GM23338 (cell line): Measurements from ENCODE around the gene BAIAP2. TPM values are rescaled to one million over a fixed set of nuclear protein-coding genes. Genes with fewer than 3 reads are reported as not detected.

Experiments used
- ATAC-seq: fragments of 200-7000 bp; cut with Tn5 transposase; 3 replicates; pipeline ENCODE4 v1.9.1; 2020
- DNase-seq: peaks from one replicate; pipeline ENCODE4 v3.0.0-alpha.2; 2015; ENCODE audit warnings: low spot score
- H2AFZ ChIP-seq: fragments of 200-600 bp; sonication (generic); 2 replicates; pipeline ENCODE4 v1.8.0; 2016; ENCODE audit warnings: antibody characterized with exemption, mild to moderate bottlenecking, moderate library complexity
- H3F3A ChIP-seq: fragments of 200-600 bp; sonication (generic); replicated peaks from 2 replicates; pipeline ENCODE4 v1.8.0; 2017; ENCODE audit warnings: antibody characterized with exemption, mixed run types, low read depth
- H3K27ac ChIP-seq: fragments of 200-600 bp; sonication (generic); 2 replicates; pipeline ENCODE4 v1.6.1; 2016; ENCODE audit warnings: low read depth
- H3K27me3 ChIP-seq: fragments of 200-600 bp; sonication (generic); 2 replicates; pipeline ENCODE4 v1.8.0; 2016; ENCODE audit warnings: mild to moderate bottlenecking, mixed run types, moderate library complexity; ENCODE audit not compliant: insufficient read depth
- H3K36me3 ChIP-seq: fragments of 200-600 bp; sonication (generic); 2 replicates; pipeline ENCODE4 v1.8.0; 2016; ENCODE audit warnings: mild to moderate bottlenecking; ENCODE audit not compliant: insufficient read depth
- H3K4me1 ChIP-seq: fragments of 200-600 bp; sonication (generic); 2 replicates; pipeline ENCODE4 v1.8.0; 2016; ENCODE audit warnings: mild to moderate bottlenecking, moderate library complexity; ENCODE audit not compliant: insufficient read depth
- H3K4me2 ChIP-seq: fragments of 200-600 bp; sonication (generic); 2 replicates; pipeline ENCODE4 v1.7.1; 2017; ENCODE audit warnings: mixed run types
- H3K4me3 ChIP-seq: fragments of 200-600 bp; sonication (generic); 2 replicates; pipeline ENCODE4 v1.6.1; 2016; ENCODE audit warnings: mixed run types
- H3K79me2 ChIP-seq: fragments of 200-600 bp; sonication (generic); replicated peaks from 2 replicates; pipeline ENCODE4 v1.8.0; 2017; ENCODE audit warnings: mild to moderate bottlenecking; ENCODE audit not compliant: insufficient read depth
- H3K9me2 ChIP-seq: fragments of 200-600 bp; sonication (generic); 2 replicates; pipeline ENCODE4 v1.8.0; 2017; ENCODE audit not compliant: insufficient read depth
- H4K20me1 ChIP-seq: fragments of 200-600 bp; sonication (generic); replicated peaks from 2 replicates; pipeline ENCODE4 v1.8.0; 2017; ENCODE audit warnings: mild to moderate bottlenecking; ENCODE audit not compliant: insufficient read depth
- H3K27ac Mint-ChIP-seq: 2 replicates; pipeline ENCODE4 v1.8.0; 2020; ENCODE audit warnings: inconsistent platforms, mild to moderate bottlenecking, moderate library complexity, mixed read lengths
- H3K27me3 Mint-ChIP-seq: 3 replicates; pipeline ENCODE4 v1.8.0; 2022; ENCODE audit warnings: low read depth, mild to moderate bottlenecking, moderate library complexity, mixed read lengths, inconsistent platforms; ENCODE audit not compliant: insufficient read depth, poor library complexity
- H3K36me3 Mint-ChIP-seq: 3 replicates; pipeline ENCODE4 v1.8.0; 2021; ENCODE audit warnings: low read depth, mild to moderate bottlenecking, inconsistent platforms, moderate library complexity, mixed read lengths
- H3K4me1 Mint-ChIP-seq: 3 replicates; pipeline ENCODE4 v1.8.0; 2020; ENCODE audit warnings: mild to moderate bottlenecking, inconsistent platforms, mixed read lengths
- H3K4me3 Mint-ChIP-seq: 3 replicates; pipeline ENCODE4 v1.8.0; 2021; ENCODE audit warnings: moderate library complexity, mild to moderate bottlenecking, inconsistent platforms, mixed read lengths
- H3K9me3 Mint-ChIP-seq: 3 replicates; pipeline ENCODE4 v1.8.0; 2020; ENCODE audit warnings: moderate library complexity, mild to moderate bottlenecking, inconsistent platforms, mixed read lengths
- CREB1 ChIP-seq: fragments of 250-450 bp; sonication (Bioruptor Pico); IDR thresholded peaks from 2 replicates; pipeline ENCODE4 v1.5.0; 2020; ENCODE audit warnings: low read depth, mild to moderate bottlenecking, moderate library complexity
- CTCF ChIP-seq, 2 experiments: fragments of 200-600 bp in 1 of 2; sonication (generic) in 1 of 2; conservative IDR thresholded peaks; 2 replicates each; pipeline versions ENCODE4 v1.5.1 to v1.6.1; 2016 to 2017; ENCODE audit warnings: antibody characterized with exemption in 2 of 2, low read depth in 2 of 2, mild to moderate bottlenecking in 2 of 2, moderate library complexity in 1 of 2
- EZH2 ChIP-seq: fragments of 200-600 bp; sonication (generic); IDR thresholded peaks from one replicate; pipeline ENCODE4 v1.8.0; 2017; ENCODE audit warnings: antibody characterized with exemption, mild to moderate bottlenecking, low read depth; ENCODE audit not compliant: unreplicated experiment
- EZH2phosphoT487 ChIP-seq: fragments of 200-600 bp; sonication (generic); IDR thresholded peaks from one replicate; pipeline ENCODE4 v1.8.1; 2018; ENCODE audit warnings: antibody characterized with exemption; ENCODE audit not compliant: unreplicated experiment
- JUNB ChIP-seq: IDR thresholded peaks from one replicate; pipeline ENCODE4 v1.6.1; 2016; ENCODE audit warnings: antibody characterized with exemption; ENCODE audit not compliant: unreplicated experiment
- NANOG ChIP-seq: IDR thresholded peaks from 2 replicates; pipeline ENCODE4 v1.6.1; 2016; ENCODE audit warnings: antibody characterized with exemption, borderline replicate concordance
- POLR2AphosphoS5 ChIP-seq: IDR thresholded peaks from 2 replicates; pipeline ENCODE4 v1.6.1; 2016; ENCODE audit warnings: antibody characterized with exemption, low read depth
- REST ChIP-seq: IDR thresholded peaks from one replicate; pipeline ENCODE4 v1.6.1; 2018; ENCODE audit warnings: antibody characterized with exemption; ENCODE audit not compliant: unreplicated experiment
- STAT1 ChIP-seq: IDR thresholded peaks from one replicate; pipeline ENCODE4 v1.6.1; 2016; ENCODE audit warnings: antibody characterized with exemption; ENCODE audit not compliant: unreplicated experiment
- ZNF114 ChIP-seq: fragments of 250-450 bp; sonication (Bioruptor Pico); IDR thresholded peaks from 2 replicates; pipeline ENCODE4 v1.5.0; 2020; ENCODE audit warnings: mild to moderate bottlenecking, moderate library complexity
- ZNF331 ChIP-seq: fragments of 250-450 bp; sonication (Bioruptor Pico); IDR thresholded peaks from 2 replicates; pipeline ENCODE4 v1.5.0; 2020; ENCODE audit warnings: low read depth, mild to moderate bottlenecking, moderate library complexity
- polyA plus RNA-seq: library from polyadenylated mRNA; unstranded; fragments of >200 nt; fragmentation: Nextera tagmentation; extraction: Ambion mirVana; gene quantifications from 2 replicates; pipeline ENCODE4 v1.2.1, GENCODE V29; 2016
- total RNA-seq: library from RNA; depleted of rRNA; stranded (reverse); fragments of >200 nt; shearing (Covaris generic); gene quantifications from 2 replicates; pipeline ENCODE4 v1.2.3, GENCODE V29; 2014
- TF ChIP-seq, protein P1 (sequence below): fragments of 250-450 bp; sonication (Bioruptor Pico); IDR thresholded peaks from 2 replicates; pipeline ENCODE4 v1.5.0; 2020; ENCODE audit warnings: mild to moderate bottlenecking, moderate library complexity
- TF ChIP-seq, protein P2 (sequence below): IDR thresholded peaks from 2 replicates; pipeline ENCODE4 v1.6.1; 2016; ENCODE audit warnings: antibody characterized with exemption

BAIAP2 gene
- total and polyA plus RNA-seq, 2 experiments from 2014 or later, result 21.7 to 22.7 TPM

DNA sequence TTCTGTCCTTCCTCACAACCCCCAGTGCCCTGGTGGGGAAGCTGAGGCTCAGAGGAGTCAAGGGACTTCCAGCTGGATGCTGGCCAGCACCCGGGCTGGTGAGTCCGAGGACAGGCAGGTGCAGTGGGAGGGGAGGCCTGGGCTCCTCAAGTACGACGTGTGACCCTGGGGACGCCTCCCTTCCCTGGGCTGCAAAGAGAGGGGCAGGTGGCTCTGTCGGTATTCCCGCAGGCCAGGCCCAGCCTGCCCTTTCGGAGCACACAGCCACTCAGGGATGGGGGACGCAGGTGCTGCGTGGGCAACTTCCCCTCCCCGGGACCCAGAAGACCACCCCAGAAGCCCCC lies 97.2 kb downstream of the BAIAP2 start:
- no peaks in the 10 kb centered on the region for H3K9me2 ChIP-seq
- H3K36me3 ChIP-seq, result no peaks in the 10 kb centered on the region
- no peak overlapping the region for H3K4me3 ChIP-seq
- H3K27me3 ChIP-seq, result no peaks in the 10 kb centered on the region
- no peak for DNase-seq
- no peaks in the 10 kb centered on the region for H3K4me1 ChIP-seq
- H2AFZ ChIP-seq, result no peak overlapping the region
- no peak overlapping the region for H3K4me2 ChIP-seq
- H4K20me1 ChIP-seq, result no peaks in the 10 kb centered on the region
- ATAC-seq, result peak; percentile 4; the same call in 1 of the 3 replicates
- no peak overlapping the region for H3K4me3 Mint-ChIP-seq
- TF ChIP-seq POLR2AphosphoS5 (no peak), JUNB (no peak), STAT1 (no peak), REST (no peak), ZNF331 (no peak), EZH2 (no peak), CTCF (conservative IDR thresholded peaks at IDR 0.05; ENCODE audit: low read depth in 2 of 2) (no peak), ZNF114 (no peak), CREB1 (CRISPR knock-in tag) (no peak), EZH2phosphoT487 (no peak), NANOG (no peak)
- TF ChIP-seq, protein P1, sequence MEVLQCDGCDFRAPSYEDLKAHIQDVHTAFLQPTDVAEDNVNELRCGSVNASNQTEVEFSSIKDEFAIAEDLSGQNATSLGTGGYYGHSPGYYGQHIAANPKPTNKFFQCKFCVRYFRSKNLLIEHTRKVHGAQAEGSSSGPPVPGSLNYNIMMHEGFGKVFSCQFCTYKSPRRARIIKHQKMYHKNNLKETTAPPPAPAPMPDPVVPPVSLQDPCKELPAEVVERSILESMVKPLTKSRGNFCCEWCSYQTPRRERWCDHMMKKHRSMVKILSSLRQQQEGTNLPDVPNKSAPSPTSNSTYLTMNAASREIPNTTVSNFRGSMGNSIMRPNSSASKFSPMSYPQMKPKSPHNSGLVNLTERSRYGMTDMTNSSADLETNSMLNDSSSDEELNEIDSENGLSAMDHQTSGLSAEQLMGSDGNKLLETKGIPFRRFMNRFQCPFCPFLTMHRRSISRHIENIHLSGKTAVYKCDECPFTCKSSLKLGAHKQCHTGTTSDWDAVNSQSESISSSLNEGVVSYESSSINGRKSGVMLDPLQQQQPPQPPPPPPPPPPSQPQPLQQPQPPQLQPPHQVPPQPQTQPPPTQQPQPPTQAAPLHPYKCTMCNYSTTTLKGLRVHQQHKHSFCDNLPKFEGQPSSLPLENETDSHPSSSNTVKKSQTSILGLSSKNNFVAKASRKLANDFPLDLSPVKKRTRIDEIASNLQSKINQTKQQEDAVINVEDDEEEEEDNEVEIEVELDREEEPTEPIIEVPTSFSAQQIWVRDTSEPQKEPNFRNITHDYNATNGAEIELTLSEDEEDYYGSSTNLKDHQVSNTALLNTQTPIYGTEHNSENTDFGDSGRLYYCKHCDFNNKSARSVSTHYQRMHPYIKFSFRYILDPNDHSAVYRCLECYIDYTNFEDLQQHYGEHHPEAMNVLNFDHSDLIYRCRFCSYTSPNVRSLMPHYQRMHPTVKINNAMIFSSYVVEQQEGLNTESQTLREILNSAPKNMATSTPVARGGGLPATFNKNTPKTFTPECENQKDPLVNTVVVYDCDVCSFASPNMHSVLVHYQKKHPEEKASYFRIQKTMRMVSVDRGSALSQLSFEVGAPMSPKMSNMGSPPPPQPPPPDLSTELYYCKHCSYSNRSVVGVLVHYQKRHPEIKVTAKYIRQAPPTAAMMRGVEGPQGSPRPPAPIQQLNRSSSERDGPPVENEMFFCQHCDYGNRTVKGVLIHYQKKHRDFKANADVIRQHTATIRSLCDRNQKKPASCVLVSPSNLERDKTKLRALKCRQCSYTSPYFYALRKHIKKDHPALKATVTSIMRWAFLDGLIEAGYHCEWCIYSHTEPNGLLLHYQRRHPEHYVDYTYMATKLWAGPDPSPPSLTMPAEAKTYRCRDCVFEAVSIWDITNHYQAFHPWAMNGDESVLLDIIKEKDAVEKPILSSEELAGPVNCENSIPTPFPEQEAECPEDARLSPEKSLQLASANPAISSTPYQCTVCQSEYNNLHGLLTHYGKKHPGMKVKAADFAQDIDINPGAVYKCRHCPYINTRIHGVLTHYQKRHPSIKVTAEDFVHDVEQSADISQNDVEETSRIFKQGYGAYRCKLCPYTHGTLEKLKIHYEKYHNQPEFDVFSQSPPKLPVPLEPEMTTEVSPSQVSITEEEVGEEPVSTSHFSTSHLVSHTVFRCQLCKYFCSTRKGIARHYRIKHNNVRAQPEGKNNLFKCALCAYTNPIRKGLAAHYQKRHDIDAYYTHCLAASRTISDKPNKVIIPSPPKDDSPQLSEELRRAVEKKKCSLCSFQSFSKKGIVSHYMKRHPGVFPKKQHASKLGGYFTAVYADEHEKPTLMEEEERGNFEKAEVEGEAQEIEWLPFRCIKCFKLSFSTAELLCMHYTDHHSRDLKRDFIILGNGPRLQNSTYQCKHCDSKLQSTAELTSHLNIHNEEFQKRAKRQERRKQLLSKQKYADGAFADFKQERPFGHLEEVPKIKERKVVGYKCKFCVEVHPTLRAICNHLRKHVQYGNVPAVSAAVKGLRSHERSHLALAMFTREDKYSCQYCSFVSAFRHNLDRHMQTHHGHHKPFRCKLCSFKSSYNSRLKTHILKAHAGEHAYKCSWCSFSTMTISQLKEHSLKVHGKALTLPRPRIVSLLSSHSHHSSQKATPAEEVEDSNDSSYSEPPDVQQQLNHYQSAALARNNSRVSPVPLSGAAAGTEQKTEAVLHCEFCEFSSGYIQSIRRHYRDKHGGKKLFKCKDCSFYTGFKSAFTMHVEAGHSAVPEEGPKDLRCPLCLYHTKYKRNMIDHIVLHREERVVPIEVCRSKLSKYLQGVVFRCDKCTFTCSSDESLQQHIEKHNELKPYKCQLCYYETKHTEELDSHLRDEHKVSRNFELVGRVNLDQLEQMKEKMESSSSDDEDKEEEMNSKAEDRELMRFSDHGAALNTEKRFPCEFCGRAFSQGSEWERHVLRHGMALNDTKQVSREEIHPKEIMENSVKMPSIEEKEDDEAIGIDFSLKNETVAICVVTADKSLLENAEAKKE, result no peak
- TF ChIP-seq, protein P2, sequence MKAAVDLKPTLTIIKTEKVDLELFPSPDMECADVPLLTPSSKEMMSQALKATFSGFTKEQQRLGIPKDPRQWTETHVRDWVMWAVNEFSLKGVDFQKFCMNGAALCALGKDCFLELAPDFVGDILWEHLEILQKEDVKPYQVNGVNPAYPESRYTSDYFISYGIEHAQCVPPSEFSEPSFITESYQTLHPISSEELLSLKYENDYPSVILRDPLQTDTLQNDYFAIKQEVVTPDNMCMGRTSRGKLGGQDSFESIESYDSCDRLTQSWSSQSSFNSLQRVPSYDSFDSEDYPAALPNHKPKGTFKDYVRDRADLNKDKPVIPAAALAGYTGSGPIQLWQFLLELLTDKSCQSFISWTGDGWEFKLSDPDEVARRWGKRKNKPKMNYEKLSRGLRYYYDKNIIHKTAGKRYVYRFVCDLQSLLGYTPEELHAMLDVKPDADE, result no peak
- H3K4me1 Mint-ChIP-seq, result no peaks in the 10 kb centered on the region
- no peaks in the 10 kb centered on the region for H3K79me2 ChIP-seq
- no peak overlapping the region for H3K27ac ChIP-seq
- no peak overlapping the region for H3K27ac Mint-ChIP-seq
- H3K36me3 Mint-ChIP-seq, result no peaks in the 10 kb centered on the region
- no peaks in the 10 kb centered on the region for H3F3A ChIP-seq
- H3K9me3 Mint-ChIP-seq, result no peaks in the 10 kb centered on the region
- peaks cover 4% of the 10 kb centered on the region for H3K27me3 Mint-ChIP-seq
